HCT116 (cell line): ENCODE measurements around the gene PLEKHO1. TPM values are rescaled to one million over a fixed set of nuclear protein-coding genes. Genes with fewer than 3 reads are reported as not detected.

Experiments
- ATAC-seq: fragments of 200-7000 bp; cut with Tn5 transposase; 2 replicates; pipeline ENCODE4 v1.9.1; 2020; ENCODE audit warnings: mild to moderate bottlenecking, moderate library complexity
- BruUV-seq: library from RNA; stranded (reverse); fragments of 400-500 nt; replicated peaks from 2 replicates; lab custom pipeline; 2021; lab: Mats Ljungman, UMichigan
- CTCF ChIA-PET: fragments of 300-600 bp; sonication (Branson Sonifier 250); formaldehyde crosslinking; loops from one replicate; lab custom pipeline; 2021; ENCODE audit warnings: antibody characterized with exemption; lab: Charles Lee
- POLR2A ChIA-PET: fragments of 300-600, 350-600 bp; sonication (Branson Sonifier 250); formaldehyde crosslinking; loops from one replicate; lab custom pipeline; 2021; ENCODE audit warnings: antibody characterized with exemption; lab: Charles Lee
- RAD21 ChIA-PET, 2 experiments: fragments of 300-600 bp; sonication (Branson Sonifier 250); formaldehyde crosslinking; loops; one replicate each; lab custom pipeline; 2023; ENCODE audit warnings: low total read pairs in 2 of 2; ENCODE audit not compliant: uncharacterized antibody in 2 of 2, unreplicated experiment in 2 of 2, low non-redundant PET in 1 of 2; lab: Charles Lee
- DNase-seq: peaks from one replicate; pipeline ENCODE4 v3.0.0-alpha.2; 2010; ENCODE audit warnings: low read depth, low spot score
- H2AFZ ChIP-seq: fragments of 200-600 bp; shearing (Covaris generic), sonication (generic); 2 replicates; pipeline ENCODE4 v1.6.1; 2017; ENCODE audit warnings: low read depth, mixed run types, mixed read lengths, antibody characterized with exemption, low read length; ENCODE audit not compliant: poor library complexity, severe bottlenecking
- H3K27ac ChIP-seq: 2 replicates; pipeline ENCODE4 v1.5.1; 2012; ENCODE audit warnings: low read depth, low read length
- H3K27me3 ChIP-seq: fragments of 200-600 bp; sonication (generic); 2 replicates; pipeline ENCODE4 v1.6.1; 2016; ENCODE audit warnings: mixed run types, low read length, mixed read lengths; ENCODE audit not compliant: insufficient read depth
- H3K36me3 ChIP-seq, 2 experiments: fragments of 200-500 bp in 1 of 2; fragments of 200-600 bp in 1 of 2; sonication (Bioruptor generic) in 1 of 2; sonication (generic) in 1 of 2; 2 replicates each; pipeline versions ENCODE4 v1.5.1 to v1.6.1; 2014 to 2016; ENCODE audit warnings: low read length in 2 of 2, inconsistent platforms in 1 of 2, mixed read lengths in 1 of 2, mixed run types in 1 of 2; ENCODE audit not compliant: insufficient read depth in 2 of 2, control insufficient read depth in 1 of 2
- H3K4me1 ChIP-seq, 2 experiments: fragments of 200-600 bp in 1 of 2; sonication (generic) in 1 of 2; 2 replicates each; pipeline versions ENCODE4 v1.5.1 to v1.6.1; 2012 to 2017; ENCODE audit warnings: low read length in 2 of 2, inconsistent platforms in 1 of 2, mild to moderate bottlenecking in 1 of 2, mixed read lengths in 1 of 2, mixed run types in 1 of 2, moderate library complexity in 1 of 2; ENCODE audit not compliant: insufficient read depth in 2 of 2, control insufficient read depth in 1 of 2
- H3K4me2 ChIP-seq: fragments of 200-600 bp; sonication (generic); 2 replicates; pipeline ENCODE4 v1.6.1; 2017; ENCODE audit warnings: mixed run types, low read length, mixed read lengths
- H3K4me3 ChIP-seq, 2 experiments: fragments of 200-600 bp in 1 of 2; sonication (generic) in 1 of 2; replicated peaks in 1 of 2; 2 replicates each; pipeline ENCODE4 v1.5.1; 2011 to 2016; ENCODE audit warnings: low read length in 2 of 2, control low read depth in 1 of 2, low read depth in 1 of 2, mild to moderate bottlenecking in 1 of 2, mixed read lengths in 1 of 2, mixed run types in 1 of 2
- H3K79me2 ChIP-seq: fragments of 200-600 bp; sonication (generic); 2 replicates; pipeline ENCODE4 v1.6.1; 2017; ENCODE audit warnings: mild to moderate bottlenecking, mixed run types, low read length, moderate library complexity, mixed read lengths; ENCODE audit not compliant: insufficient read depth
- H3K9ac ChIP-seq: fragments of 200-600 bp; sonication (generic); 2 replicates; pipeline ENCODE4 v1.6.1; 2016; ENCODE audit warnings: low read length, mixed read lengths
- H3K9me2 ChIP-seq: fragments of 200-600 bp; sonication (generic), shearing (Covaris generic); 2 replicates; pipeline ENCODE4 v1.6.1; 2017; ENCODE audit warnings: mixed run types, mild to moderate bottlenecking, moderate library complexity; ENCODE audit not compliant: insufficient read depth
- H3K9me3 ChIP-seq, 2 experiments: fragments of 200-500 bp in 1 of 2; fragments of 200-600 bp in 1 of 2; sonication (Bioruptor generic) in 1 of 2; sonication (generic) in 1 of 2; 2 replicates each; pipeline ENCODE4 v1.6.1; 2014 to 2017; ENCODE audit warnings: low read length in 2 of 2, mixed read lengths in 2 of 2, inconsistent platforms in 1 of 2, low read depth in 1 of 2, mild to moderate bottlenecking in 1 of 2, mixed run types in 1 of 2, moderate library complexity in 1 of 2; ENCODE audit not compliant: control insufficient read depth in 1 of 2, insufficient read depth in 1 of 2
- H4K20me1 ChIP-seq: fragments of 200-600 bp; sonication (generic), shearing (Covaris generic); 2 replicates; pipeline ENCODE4 v1.6.1; 2017; ENCODE audit warnings: mixed run types, mild to moderate bottlenecking, moderate library complexity; ENCODE audit not compliant: insufficient read depth
- CBX3 ChIP-seq: IDR thresholded peaks from 2 replicates; pipeline ENCODE4 v1.6.1; 2012; ENCODE audit warnings: low read depth
- CEBPB ChIP-seq: IDR thresholded peaks from 2 replicates; pipeline ENCODE4 v1.6.1; 2012; ENCODE audit warnings: low read depth
- CTCF ChIP-seq, 3 experiments: fragments of 200-600 bp in 1 of 3; sonication (generic) in 1 of 3; IDR thresholded peaks in 2 of 3; conservative IDR thresholded peaks in 1 of 3; 2 replicates each; pipeline ENCODE4 v1.5.1; 2012 to 2017; ENCODE audit warnings: low read depth in 2 of 3, low read length in 2 of 3, antibody characterized with exemption in 1 of 3, borderline replicate concordance in 1 of 3, control low read depth in 1 of 3, mild to moderate bottlenecking in 1 of 3, mixed read lengths in 1 of 3, mixed run types in 1 of 3, moderate library complexity in 1 of 3; ENCODE audit not compliant: insufficient read depth in 1 of 3
- ELF1 ChIP-seq: IDR thresholded peaks from 2 replicates; pipeline ENCODE4 v1.6.1; 2012; ENCODE audit warnings: low read depth, borderline replicate concordance
- EZH2 ChIP-seq: fragments of 200-600 bp; sonication (generic); IDR thresholded peaks from 2 replicates; pipeline ENCODE4 v1.6.1; 2017; ENCODE audit warnings: antibody characterized with exemption, mixed run types
- EZH2phosphoT487 ChIP-seq: fragments of 200-600 bp; IDR thresholded peaks from 2 replicates; pipeline ENCODE4 v1.6.1; 2018; ENCODE audit warnings: antibody characterized with exemption, borderline replicate concordance
- FOSL1 ChIP-seq: IDR thresholded peaks from 2 replicates; pipeline ENCODE4 v1.6.1; 2012; ENCODE audit warnings: low read depth
- MAX ChIP-seq: IDR thresholded peaks from 2 replicates; pipeline ENCODE4 v1.6.1; 2012
- POLR2A ChIP-seq: IDR thresholded peaks from 2 replicates; pipeline ENCODE4 v1.7.0; 2011; ENCODE audit warnings: borderline replicate concordance; ENCODE audit not compliant: insufficient read depth, insufficient read length; ENCODE audit errors: extremely low read depth
- RAD21 ChIP-seq: IDR thresholded peaks from 2 replicates; pipeline ENCODE4 v1.6.1; 2012; ENCODE audit warnings: low read depth, mild to moderate bottlenecking
- SIN3A ChIP-seq: IDR thresholded peaks from 2 replicates; pipeline ENCODE4 v1.6.1; 2012; ENCODE audit warnings: low read depth
- SRF ChIP-seq: IDR thresholded peaks from 2 replicates; pipeline ENCODE4 v1.6.1; 2012; ENCODE audit warnings: low read depth
- ZBTB33 ChIP-seq: IDR thresholded peaks from 2 replicates; pipeline ENCODE4 v1.6.1; 2011; ENCODE audit warnings: mild to moderate bottlenecking, low read length, moderate library complexity; ENCODE audit not compliant: insufficient replicate concordance; ENCODE audit errors: extremely low read depth
- ZFX ChIP-seq: fragments of 450-650 bp; IDR thresholded peaks from 2 replicates; pipeline ENCODE4 v1.6.1; 2017
- ZNF274 ChIP-seq: fragments of 200-500 bp; sonication (Bioruptor generic); IDR thresholded peaks from 2 replicates; pipeline ENCODE4 v1.6.1; 2014; ENCODE audit warnings: mild to moderate bottlenecking, low read depth, low read length, inconsistent platforms
- intact Hi-C: fragments of 100-400 bp; cut with micrococcal nuclease; formaldehyde crosslinking; loops from 2 replicates; pipeline ENCODE4 v1.10.0; 2022
- total RNA-seq: library from RNA; stranded (reverse); gene quantifications from one replicate; pipeline ENCODE4 v1.2.1, GENCODE V29; 2021; ENCODE audit not compliant: unreplicated experiment

Gene PLEKHO1
- total RNA-seq, 1 experiment from 2014 or later, result 6.9 TPM

GRCh38 chr1:150176593-150176992 is 26.9 kb downstream of the PLEKHO1 start:
- no peak for ATAC-seq
- no TSS peak for BruUV-seq
- Histone ChIP-seq H3K9me2 (no peaks in the 10 kb centered on the region), H3K36me3 (no peaks in the 10 kb centered on the region), H2AFZ (no peak overlapping the region), H3K4me1 (no peaks in the 10 kb centered on the region), H3K79me2 (no peaks in the 10 kb centered on the region), H3K9me3 (no peaks in the 10 kb centered on the region), H3K27ac (no peak overlapping the region), H4K20me1 (no peaks in the 10 kb centered on the region), H3K4me2 (no peak overlapping the region), H3K9ac (no peak overlapping the region), H3K4me3 (no peak overlapping the region), H3K27me3 (no peaks in the 10 kb centered on the region)
- no peak for TF ChIP-seq ZFX
- TF ChIP-seq EZH2phosphoT487, result no peak
- TF ChIP-seq EZH2, result no peak
- TF ChIP-seq SIN3A, result no peak
- no peak for TF ChIP-seq MAX
- TF ChIP-seq POLR2A, result no peak
- no peak for TF ChIP-seq ZNF274
- TF ChIP-seq ELF1, result no peak
- TF ChIP-seq RAD21, result no peak
- TF ChIP-seq ZBTB33, result no peak
- ChIA-PET CTCF (no interaction called here), POLR2A (no interaction called here), RAD21 (no interaction called here)
- no peak for DNase-seq
- intact Hi-C loops, result no loop called here

- POLR2A ChIA-PET, result no interaction called here
- CTCF ChIA-PET, result no interaction called here
- no peak overlapping the region for H3K27ac ChIP-seq
- no peaks in the 10 kb centered on the region for H3K79me2 ChIP-seq
- no peak overlapping the region for H2AFZ ChIP-seq
- DNase-seq, result no peak
- H3K9me3 ChIP-seq, result no peaks in the 10 kb centered on the region
- H3K36me3 ChIP-seq, result no peaks in the 10 kb centered on the region
- no peaks in the 10 kb centered on the region for H4K20me1 ChIP-seq
- RAD21 ChIA-PET, result no interaction called here
- intact Hi-C loops, result no loop called here
- ATAC-seq, result no peak
- no peak overlapping the region for H3K9ac ChIP-seq
- no peak overlapping the region for H3K4me2 ChIP-seq
- H3K4me1 ChIP-seq, result no peaks in the 10 kb centered on the region
- no TSS peak for BruUV-seq
- H3K4me3 ChIP-seq, result no peak overlapping the region
- no peaks in the 10 kb centered on the region for H3K9me2 ChIP-seq
- H3K27me3 ChIP-seq, result no peaks in the 10 kb centered on the region
- TF ChIP-seq EZH2 (no peak), ZNF274 (no peak), ZBTB33 (no peak), RAD21 (no peak), CBX3 (no peak), FOSL1 (no peak), SRF (no peak), MAX (no peak), CTCF (IDR thresholded peaks at IDR 0.05 in 2 of 3, conservative IDR thresholded peaks at IDR 0.05 in 1 of 3; ENCODE audit: borderline replicate concordance in 1 of 3, insufficient read depth in 1 of 3, low read depth in 2 of 3, low read length in 2 of 3) (no peak), CEBPB (no peak)
Measured at GRCh38 chr1:150178548-150178947, 28.8 kb downstream of the PLEKHO1 start.
